Liver (tissue), 2 donors: Measurements from ENCODE around the gene DIS3L2.
"Not testable (repeated sequence)": the region's sequence is repeated elsewhere in the genome, so short reads cannot be mapped to it uniquely, and the experiment has no call there.

Source experiments
- TF ChIP-seq, protein P1 (sequence below): IDR thresholded peaks from 2 replicates; pipeline ENCODE4 v1.6.1; 2016; ENCODE audit warnings: antibody characterized with exemption, mild to moderate bottlenecking
- TF ChIP-seq, protein P2 (sequence below): fragments of 150-350 bp; IDR thresholded peaks from 2 replicates; pipeline ENCODE4 v1.5.1; 2017; ENCODE audit warnings: improper control_type of control experiment, low read depth, low read length; ENCODE audit not compliant: missing input control
- donor health status: healthy.

DNA sequence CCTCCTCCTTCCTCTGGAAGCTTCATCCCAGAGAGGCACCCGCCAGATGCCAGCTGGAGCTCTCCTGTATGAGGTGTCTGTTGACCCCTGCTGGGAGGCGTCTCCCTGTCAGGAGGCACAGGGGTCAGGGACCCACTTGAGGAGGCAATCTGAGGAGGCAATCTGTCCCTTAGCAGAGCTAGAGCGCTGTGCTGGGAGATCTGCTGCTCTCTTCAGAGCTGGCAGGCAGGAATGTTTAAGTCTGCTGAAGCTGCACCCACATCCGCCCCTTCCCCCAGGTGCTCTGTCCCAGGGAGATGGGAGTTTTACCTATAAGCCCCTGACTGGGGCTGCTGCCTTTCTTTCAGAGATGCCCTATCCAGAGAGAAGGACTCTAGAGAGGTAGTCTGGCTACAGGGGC lies 75.4 kb downstream of the DIS3L2 start:
- TF ChIP-seq, protein P1, sequence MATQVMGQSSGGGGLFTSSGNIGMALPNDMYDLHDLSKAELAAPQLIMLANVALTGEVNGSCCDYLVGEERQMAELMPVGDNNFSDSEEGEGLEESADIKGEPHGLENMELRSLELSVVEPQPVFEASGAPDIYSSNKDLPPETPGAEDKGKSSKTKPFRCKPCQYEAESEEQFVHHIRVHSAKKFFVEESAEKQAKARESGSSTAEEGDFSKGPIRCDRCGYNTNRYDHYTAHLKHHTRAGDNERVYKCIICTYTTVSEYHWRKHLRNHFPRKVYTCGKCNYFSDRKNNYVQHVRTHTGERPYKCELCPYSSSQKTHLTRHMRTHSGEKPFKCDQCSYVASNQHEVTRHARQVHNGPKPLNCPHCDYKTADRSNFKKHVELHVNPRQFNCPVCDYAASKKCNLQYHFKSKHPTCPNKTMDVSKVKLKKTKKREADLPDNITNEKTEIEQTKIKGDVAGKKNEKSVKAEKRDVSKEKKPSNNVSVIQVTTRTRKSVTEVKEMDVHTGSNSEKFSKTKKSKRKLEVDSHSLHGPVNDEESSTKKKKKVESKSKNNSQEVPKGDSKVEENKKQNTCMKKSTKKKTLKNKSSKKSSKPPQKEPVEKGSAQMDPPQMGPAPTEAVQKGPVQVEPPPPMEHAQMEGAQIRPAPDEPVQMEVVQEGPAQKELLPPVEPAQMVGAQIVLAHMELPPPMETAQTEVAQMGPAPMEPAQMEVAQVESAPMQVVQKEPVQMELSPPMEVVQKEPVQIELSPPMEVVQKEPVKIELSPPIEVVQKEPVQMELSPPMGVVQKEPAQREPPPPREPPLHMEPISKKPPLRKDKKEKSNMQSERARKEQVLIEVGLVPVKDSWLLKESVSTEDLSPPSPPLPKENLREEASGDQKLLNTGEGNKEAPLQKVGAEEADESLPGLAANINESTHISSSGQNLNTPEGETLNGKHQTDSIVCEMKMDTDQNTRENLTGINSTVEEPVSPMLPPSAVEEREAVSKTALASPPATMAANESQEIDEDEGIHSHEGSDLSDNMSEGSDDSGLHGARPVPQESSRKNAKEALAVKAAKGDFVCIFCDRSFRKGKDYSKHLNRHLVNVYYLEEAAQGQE = not testable (repeated sequence)
- TF ChIP-seq, protein P2, sequence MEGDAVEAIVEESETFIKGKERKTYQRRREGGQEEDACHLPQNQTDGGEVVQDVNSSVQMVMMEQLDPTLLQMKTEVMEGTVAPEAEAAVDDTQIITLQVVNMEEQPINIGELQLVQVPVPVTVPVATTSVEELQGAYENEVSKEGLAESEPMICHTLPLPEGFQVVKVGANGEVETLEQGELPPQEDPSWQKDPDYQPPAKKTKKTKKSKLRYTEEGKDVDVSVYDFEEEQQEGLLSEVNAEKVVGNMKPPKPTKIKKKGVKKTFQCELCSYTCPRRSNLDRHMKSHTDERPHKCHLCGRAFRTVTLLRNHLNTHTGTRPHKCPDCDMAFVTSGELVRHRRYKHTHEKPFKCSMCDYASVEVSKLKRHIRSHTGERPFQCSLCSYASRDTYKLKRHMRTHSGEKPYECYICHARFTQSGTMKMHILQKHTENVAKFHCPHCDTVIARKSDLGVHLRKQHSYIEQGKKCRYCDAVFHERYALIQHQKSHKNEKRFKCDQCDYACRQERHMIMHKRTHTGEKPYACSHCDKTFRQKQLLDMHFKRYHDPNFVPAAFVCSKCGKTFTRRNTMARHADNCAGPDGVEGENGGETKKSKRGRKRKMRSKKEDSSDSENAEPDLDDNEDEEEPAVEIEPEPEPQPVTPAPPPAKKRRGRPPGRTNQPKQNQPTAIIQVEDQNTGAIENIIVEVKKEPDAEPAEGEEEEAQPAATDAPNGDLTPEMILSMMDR = not testable (repeated sequence)
